Lung microvascular endothelial cell (primary cell): Measurements from ENCODE around the gene CELA1. TPM values are rescaled to one million over a fixed set of nuclear protein-coding genes. Genes with fewer than 3 reads are reported as not detected.
"Not testable (repeated sequence)": the region's sequence is repeated elsewhere in the genome, so short reads cannot be mapped to it uniquely, and the experiment has no call there.

Experiments
- DNase-seq, 2 donors: peaks; one replicate each; pipeline versions ENCODE4 v3.0.0 to v3.0.0-alpha.2; 2010; ENCODE audit warnings: low read depth in 2 of 2
- total RNA-seq: library from RNA; depleted of rRNA; stranded (reverse); fragments of >200 nt; gene quantifications from 2 replicates; pipeline ENCODE4 v1.2.1, GENCODE V29; 2014

The CELA1 gene
- total RNA-seq, 1 donor from 2014 or later = not detected

- DNase-seq = peak in 1 of 2 donors; percentile 40
Observed at GRCh38 chr12:51345681-51346080, 798 bp downstream of the CELA1 start.

DNA sequence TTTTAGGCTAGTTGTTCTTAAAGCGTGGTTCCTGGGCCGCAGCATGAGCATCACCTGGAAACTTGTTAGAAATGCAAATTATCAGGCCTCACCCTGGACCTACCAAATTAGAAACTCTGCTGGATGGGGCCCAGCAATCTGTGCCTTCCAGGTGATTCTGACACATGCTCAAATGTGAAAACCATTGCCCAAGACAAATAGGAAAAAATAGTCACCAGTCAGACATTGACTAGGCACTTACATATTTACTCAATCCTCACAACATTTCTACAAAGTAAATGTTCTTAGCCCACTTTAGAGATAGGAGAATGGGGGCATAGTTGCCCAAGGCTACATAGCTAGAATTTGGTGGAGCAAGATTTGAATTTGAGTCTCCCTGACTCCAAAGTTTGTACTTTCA lies 3.3 kb downstream of the CELA1 start:
- DNase-seq = no peak

- no peak for DNase-seq
Observed at GRCh38 chr12:51342416-51342815, 4.1 kb downstream of the CELA1 start.

DNA sequence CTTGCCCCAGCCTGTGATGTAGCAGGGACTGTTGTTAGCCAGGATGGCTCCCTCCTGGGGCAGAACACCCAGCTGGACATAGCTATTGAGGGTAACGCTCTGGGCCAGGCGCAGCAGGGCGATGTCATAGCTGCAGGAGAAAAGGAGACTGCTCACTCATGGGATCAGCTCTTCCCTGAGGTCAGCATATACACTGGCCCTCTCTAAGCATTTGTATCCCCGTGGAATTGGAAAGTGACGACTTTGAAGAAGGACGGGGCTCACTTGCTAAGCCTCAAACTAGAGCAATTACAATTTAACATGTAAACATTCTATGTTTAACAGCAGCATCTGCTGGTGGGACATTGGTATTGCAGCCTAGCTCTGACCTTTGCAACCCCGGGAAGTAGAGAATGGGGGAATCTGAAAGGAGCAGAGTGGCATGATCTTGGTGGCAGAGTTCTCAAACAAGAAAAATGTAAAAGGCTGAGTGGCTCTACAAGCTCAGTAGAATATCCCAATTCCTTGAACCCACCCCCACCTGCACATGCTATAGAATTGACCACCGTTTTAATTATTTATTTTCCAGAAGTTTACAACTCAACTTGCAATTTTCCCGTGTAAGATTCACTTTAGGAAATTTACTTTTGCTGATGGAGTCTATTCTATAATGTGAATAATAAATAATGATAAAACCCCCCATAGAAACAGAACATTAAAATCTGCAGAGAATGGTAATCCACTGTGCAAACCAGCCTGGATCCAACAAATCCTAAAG lies 5.0 kb downstream of the CELA1 start:
- peak; percentile 74 to 76 for DNase-seq

DNA sequence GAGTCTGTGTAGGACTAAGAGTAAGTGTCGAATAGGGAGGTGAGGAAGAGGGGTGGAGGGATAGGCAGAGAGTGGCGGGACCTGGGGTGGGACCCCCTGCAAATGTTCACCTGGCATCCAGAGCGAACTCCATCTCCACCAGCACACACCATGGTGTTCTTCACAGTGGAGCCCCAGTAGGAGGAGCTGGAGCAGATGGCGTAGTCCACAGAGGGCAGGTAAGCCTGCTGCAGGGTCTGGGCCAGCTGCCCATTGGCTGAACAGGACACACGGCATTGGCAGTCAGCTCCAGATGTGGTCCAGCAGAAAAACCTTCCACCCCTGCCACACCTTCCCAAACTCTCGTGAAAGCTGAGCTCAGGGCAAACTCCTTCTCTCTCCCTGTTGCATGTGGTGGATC lies 6.7 kb downstream of the CELA1 start:
- no peak for DNase-seq

DNA sequence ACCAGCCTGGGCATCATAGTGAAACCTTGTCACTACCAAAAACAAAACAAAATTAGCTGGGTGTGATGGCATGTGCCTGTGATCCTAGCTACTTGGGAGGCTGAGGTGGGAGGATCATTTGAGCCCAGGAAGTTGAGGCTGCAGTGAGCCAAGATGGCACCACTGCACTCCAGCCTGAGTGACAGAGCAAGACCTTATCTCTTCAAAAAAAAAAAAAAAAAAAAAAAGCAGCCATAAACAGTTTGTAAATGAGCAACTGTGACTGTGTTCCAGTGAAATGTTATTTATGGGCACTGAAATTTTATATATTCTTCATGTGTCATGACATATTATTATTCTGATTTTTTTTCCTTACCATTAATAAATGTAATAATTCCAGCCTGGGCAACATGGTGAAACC lies 9.1 kb downstream of the CELA1 start:
- not testable (repeated sequence) for DNase-seq

DNA sequence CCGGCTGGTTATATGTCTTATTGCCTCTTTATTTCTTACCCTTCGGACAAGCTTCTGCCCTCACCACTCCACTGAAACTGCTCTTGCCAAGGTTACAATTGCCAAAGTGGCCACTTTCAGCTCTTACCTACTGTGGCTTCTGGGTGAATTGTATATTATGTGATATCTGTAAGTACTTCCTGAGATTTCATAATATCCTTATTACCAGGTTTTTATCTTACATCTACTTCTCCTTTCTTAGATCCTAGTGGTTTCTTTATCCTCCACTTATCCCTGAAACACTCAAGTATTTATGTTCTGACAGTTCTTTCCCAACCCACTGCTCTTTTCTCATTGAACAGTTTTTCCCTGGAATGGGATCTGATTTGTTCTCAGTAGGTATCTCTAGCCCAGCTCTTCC lies 10.5 kb downstream of the CELA1 start:
- DNase-seq = no peak

GRCh38 chr12:51334764-51335163 lies 11.7 kb downstream of the CELA1 start:
- DNase-seq = peak in 1 of 2 donors; percentile 41

DNA sequence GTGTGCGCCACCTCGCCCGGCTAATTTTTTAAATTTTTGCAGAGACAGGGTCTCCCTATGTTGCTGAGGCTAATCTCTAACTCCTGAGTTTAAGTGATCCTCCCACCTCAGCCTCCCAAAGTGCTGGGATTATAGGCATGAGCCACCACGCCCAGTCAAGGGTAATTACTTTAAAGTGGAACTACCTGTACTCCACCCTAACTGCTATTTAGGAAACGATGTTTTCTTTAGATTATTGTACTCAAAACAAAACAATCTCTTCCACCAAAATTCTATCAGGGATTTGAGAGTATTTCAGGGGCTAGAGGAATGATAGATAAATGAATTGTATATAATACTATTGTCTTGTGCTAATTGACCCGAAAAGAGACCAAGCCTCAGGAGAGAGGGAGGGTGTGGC lies 12.9 kb downstream of the CELA1 start:
- DNase-seq = no peak

DNA sequence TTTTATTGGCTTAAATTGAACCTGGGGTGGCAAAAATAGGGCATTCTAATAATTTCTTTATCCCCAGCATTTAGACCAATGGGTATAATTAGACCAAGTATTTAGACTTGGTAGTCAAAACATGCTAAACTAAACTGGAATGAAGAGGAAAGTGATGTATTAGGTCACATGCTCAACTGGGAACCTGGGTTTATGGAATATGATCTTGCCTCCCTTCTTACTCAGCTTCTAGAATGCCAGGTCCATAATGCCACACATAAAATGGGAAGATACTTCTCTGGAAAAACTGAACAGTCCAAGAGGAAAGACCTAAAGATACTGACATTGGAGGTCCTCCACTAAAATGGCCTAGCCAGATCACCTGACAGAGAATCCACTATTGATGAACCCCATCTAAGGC lies 16.3 kb downstream of the CELA1 start:
- no peak for DNase-seq

DNA sequence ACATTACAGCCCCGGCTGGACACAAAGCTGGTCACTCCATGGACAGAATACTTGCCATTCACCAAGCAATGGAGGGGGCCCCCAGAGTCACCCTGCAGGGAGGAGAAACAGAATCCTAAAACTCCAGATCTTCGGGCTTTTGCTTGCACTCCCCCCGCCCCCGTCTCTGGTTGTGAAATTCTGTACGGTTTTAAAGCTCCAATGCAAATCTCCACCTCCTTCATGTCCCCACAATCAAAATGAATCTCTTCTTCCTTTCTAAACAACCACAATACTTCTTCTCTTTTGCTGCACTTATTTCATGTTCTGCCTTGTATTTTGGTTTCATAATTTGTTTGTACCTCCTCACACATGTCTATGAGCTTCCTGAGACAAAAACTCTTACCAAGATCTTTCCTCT lies 16.7 kb downstream of the CELA1 start:
- no peak for DNase-seq

GRCh38 chr12:51328587-51328986 lies 17.9 kb downstream of the CELA1 start:
- no peak for DNase-seq

DNA sequence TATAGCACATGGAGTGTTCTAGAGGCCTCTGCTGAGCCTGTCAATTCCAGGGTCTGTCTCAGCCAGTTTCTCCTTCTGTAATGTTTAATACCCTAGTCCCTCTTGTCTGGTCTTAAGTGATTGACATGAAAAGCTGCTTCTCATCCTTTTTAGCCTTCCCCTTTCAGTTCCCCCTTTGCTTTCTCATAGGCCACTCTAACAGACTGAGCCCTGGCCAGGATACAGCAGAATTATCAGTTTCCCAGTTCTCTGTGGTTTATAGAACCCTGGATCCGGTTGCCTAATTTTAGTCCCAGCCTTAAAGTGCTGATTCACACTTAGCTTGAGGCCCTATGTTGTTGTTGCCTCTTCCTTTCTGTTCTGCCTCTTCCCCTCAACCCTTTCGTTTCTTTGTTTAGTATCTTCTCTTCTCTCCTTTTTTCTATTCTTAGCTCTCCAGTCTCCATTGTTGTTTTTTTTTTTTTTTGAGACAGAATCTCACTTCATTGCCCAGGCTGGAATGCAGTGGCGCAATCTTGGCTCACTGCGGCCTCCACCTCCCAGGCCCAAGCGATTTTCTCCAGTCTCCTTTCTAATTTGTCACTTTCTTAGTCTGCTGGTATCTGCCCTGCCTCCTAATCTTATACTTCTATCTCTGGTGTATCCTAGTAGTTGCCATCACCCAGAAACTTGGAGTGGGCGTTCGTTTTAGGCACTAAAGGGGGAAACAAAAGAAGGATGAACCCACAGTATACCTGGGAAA lies 19.6 kb downstream of the CELA1 start:
- peak in 1 of 2 donors; percentile 45 for DNase-seq

GRCh38 chr12:51324953-51325352 lies 21.5 kb downstream of the CELA1 start:
- DNase-seq = no peak

DNA sequence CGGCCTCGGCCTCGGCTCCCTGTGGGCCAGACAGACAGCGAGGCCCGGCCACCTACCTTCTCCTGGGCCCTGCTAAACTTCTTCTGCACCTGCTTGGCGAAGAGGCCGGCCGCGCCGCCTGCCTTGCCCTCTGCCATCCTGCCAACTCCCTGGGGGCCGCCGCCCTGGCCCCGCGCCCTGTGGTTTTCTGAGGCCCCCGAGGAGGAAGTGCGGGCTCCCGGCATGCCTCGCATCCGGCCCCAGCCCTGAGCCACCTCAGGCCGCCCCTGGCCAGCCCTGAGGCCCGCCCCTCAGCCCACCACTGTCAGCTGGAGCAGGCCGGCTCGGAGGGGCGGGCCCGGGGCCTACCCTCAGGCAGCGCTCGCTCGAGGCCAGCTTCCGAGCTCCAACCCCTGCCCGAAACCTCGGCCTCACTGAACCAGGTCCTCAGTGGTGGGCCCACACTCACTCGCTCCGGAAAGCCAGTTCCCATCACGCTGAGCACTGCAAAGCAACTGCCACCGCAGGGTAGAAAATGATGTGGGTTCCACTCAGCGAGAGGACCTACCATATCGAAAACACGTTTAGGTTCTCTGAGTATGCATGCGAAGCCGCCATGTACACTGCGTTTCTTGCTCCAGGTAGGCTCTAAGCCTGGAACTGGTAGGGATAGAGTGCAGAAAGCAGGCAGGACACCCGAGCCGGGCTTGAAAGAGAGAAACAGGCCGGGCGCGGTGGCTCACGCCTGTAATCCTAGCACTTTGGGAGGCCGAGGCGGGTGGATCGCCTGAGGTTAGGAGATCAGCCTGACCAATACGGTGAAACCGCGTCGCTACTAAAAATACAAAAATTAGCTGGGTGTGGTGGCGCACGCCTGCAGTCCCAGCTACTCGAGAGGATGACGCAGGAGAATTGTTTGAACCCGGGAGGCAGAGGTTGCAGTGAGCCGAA lies 22.2 kb downstream of the CELA1 start, which contains the start of gene BIN2:
Gene BIN2, minus strand, starts transcription at position 209 of the 930 bp plus-strand sequence. Its CDS starts 72 bp downstream, at position 137.
- no peak for DNase-seq

DNA sequence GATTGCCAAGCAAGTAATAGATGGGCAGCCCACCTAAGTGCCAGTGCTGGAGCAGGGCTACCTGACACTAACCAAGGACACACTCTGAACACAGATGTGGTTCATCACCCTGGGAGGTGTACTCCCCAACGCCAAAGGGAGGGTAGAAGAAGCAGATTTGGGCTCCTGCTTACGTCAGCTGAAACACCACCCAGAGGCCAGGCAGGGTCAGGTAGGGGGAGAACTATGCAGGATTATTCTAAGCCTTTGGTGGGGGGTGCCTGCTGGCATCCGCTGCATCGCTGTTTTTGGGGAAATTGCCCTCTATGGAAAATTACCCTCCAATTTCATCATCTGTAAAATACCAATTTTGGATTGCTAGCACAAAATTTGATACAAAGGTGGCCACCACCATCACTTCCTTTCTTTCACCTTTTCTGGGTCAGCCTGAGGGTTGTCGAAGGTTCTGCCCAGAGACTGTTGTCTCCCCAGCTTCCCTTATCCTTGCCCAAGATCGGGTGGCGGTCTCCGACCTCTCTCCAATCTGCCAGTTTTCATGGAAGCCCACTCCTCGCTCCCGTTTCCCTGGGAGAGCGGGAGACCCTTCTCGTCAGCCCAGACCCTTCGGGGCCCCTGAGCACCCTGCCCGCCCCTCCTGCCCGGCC lies 23.0 kb downstream of the CELA1 start:
- DNase-seq = no peak

DNA sequence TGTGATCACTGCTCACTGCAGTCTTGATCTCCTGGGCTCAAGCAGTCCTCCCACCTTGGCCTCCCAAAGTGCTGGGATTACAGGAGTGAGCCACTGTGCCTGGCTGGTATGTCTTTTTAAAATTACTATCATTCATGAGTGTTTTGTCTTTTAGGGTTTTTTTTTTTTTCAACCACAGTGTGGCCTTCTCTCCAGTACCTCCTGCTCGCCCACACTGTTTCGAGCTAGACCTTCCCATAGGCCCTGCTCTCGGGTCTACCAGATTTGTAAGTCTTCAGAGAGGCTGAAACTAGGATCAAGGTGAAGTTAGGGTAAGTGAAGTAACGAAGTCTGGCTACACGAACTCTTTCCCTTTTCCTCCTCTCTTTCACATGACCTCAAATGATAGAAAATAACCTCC lies 24.0 kb downstream of the CELA1 start:
- no peak for DNase-seq

DNA sequence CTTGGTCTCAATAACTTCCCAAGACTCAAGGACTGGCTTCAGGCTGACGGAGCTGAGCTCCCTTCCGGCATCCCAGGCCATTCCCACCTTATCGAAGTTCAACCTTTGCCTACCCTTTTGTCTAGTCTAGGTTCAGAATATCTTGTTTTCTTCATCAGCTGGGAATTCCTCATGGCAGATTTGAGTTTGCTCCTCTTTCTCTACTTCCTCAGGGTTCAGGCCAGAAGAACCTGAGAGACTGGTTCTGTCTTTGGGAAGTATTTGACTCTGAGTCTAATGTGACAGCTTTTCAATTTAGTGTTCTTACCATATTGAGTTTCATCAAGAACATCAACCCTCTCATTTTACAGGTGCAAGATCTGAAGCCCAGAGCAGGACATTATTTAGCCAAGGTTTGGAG lies 24.6 kb downstream of the CELA1 start:
- DNase-seq = no peak

DNA sequence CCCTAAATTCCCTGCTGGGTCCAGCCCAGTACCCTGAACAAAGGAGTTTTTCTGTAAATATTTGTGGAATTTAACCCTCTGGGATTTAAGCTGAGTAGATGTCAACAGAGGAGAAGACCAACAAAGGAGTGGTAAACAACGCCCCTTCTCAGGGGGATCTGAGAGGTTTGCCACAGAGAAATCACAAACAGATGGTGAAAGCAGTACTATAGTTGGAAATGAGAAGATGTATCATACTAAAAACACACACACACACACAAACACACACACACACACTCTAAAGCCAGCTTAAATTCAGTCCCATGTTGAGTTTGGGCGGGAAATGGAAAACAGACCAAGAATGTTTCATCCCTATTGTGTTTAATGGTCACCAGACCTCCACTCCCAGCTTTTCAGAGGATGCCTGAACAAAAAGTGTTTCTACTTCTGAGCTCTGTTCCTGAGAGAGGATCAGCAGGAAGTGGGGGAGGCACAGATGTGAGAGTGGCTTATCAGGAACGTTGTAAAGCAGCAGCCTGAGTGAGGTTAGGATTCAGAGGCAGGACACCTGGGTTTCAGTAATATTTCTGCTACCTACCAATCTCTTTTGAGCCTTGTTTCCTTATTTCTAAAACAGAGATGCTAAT lies 25.7 kb downstream of the CELA1 start:
- no peak for DNase-seq

GRCh38 chr12:51320311-51320694 lies 26.2 kb downstream of the CELA1 start:
- no peak for DNase-seq
